HG03521 (cell line): ENCODE measurements around the gene HIRIP3.
A peak's percentile ranks its signal among the peaks of the same experiment; 100 is the strongest.
"Not testable (repeated sequence)": the region's sequence is repeated elsewhere in the genome, so short reads cannot be mapped to it uniquely, and the experiment has no call there.

Source experiments
- ATAC-seq: cut with Tn5 transposase; IDR thresholded peaks from one replicate; pipeline ENCODE4 v1.9.1; 2021; ENCODE audit warnings: mild to moderate bottlenecking, moderate library complexity; ENCODE audit not compliant: unreplicated experiment

HIRIP3 gene

DNA sequence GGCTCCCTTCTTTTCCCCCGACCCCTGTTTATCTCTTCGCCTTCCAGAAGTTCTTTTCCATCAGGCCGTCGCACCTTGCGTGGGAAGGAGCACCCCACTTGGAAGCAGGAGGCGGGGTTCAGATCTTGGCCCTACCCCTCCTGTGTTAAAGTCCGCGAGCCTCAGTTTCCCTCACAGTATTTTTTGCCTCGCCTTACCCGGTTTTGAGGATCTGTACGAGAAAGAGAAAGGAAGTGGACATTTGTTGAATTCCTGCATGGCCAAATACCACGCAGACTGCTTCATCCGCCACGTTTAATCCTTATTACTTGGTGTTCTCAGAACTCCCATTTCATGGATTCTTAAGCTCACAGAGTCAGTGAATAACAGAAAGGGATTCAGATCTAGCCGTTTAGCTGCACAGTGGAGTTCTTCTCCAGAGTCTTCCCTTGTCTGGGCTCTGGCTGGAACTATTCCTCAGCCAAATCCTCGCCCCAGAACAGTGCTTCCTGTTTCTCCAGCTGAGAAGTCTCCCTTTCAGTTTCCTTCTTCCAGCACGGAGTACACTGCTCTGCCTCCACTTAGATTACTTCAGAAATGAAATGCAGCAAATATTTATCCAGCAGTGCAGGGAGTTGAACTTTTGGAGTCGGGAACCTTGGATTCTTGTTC, 32.9 kb downstream of the HIRIP3 start:
- ATAC-seq, result no peak

DNA sequence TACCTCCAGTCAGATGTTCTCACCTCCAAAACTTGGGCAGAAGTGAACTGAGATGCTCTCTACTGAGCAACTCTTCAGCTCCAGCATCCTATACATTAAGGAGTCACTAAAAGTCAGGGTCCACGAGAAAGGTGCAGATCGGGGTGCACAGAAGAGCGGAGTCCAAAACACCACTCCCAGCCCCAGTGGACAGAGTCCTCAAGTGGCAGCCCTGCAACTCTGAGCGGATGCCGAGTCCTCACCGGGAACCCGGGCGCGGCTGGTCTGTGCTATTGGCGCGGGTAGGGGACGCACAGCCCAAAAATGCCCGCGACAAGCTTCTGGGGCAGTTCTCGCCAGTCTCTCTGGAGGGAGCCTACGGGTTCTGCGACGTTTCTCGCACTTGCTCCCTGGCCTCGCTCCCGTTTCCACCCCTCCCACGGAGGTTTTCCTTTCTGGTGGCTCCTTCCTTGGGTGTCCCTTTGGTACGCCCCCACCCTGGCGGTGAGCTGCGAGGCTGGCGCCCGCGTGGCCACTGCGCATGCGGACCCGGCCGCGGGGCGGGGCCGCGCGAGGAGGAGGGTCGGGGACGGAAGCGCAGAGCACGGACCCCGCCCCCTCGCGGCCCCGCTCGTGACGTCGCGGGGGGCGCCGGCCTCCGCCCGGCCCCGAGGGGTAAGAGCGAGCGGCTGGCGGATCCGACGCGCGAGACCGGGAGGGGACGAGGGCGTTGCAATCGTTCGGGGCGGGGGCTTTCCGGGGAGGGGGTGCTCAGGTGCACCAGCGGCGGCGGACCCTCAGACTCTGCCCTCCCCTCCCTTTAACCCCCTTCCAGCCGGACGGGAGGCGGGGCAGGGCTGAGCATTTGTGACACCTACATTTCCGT, 33.7 kb downstream of the HIRIP3 start, which contains the start of gene TMEM219:
Gene TMEM219, plus strand, starts transcription at position 601 of the 865 bp plus-strand sequence. CDS start 1,065 bp downstream, outside the sequence.
- ATAC-seq, result peak; percentile 90

- no peak for ATAC-seq
These were observed 34.3 kb downstream of the HIRIP3 start for GRCh38 chr16:29961127-29961478.

DNA sequence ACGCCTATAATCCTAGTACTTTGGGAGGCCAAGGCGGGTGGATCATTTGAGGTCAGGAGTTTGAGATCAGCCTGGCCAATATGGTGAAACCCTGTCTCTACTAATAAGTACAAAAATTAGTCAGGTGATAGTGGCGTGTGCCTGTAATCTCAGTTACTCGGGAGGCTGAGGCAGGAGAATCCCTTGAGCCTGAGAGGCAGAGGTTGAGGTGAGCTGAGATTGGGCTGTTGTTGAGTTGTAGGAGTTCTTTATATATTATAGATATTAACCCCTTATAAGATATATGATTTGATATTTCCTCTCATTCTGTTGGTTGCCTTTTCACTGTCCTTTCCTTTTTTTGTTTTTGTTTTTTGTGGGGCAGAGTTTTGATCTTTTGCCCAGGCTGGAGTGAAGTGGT, 35.6 kb downstream of the HIRIP3 start:
- not testable (repeated sequence) for ATAC-seq

- no peak for ATAC-seq
These were observed 36.1 kb downstream of the HIRIP3 start for GRCh38 chr16:29959293-29959692.

DNA sequence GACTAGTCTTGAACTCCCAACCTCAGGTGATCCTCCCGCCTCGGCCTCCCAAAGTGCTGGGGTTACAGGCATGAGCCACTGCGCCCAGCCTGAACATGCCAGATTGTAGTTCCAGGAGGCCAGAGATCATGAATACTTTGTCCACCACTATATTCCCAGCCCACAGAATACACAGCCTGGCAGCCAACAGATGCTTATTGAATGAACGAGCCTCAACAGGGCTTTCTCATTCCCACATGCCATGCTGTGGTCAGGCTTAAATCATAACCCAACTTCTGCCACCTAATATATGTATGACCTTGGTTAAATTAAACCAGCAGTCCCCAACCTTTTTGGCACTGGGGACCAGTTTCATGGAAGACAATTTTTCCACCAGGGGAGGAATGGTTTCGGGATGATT, 36.7 kb downstream of the HIRIP3 start:
- ATAC-seq, result no peak

- ATAC-seq, result no peak
These were observed 43.6 kb downstream of the HIRIP3 start for GRCh38 chr16:29951625-29952365.

DNA sequence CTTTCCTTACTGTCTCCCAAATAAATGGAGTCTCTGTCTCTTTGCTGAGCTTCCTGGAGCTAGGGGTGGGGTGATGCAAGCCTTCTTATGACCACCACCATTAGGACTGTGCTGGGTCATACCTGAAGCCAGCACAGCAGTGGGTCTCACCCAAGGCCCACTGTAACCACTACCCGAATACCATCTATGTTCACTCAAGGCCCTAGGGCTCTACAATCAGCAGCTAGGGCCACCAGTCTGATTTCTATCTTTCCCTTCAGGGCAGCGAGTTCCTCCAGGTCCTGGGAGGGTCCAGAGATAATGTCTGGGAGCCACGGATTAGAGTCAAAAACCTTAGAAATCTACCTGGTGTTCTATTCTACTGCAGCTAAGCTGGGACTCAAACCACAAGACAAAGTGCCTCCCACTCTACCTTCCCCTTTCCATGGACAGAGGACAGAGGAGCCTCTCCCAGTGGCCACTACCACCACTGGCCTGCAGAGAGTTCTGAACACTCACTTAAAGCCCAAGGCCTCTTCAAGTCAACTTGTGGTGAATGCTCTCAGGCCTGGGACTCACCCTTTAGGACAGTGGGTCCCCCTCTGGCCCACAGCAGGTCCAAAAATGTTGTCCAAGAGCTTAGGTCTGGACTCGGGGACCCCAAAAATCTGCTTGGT, 44.5 kb downstream of the HIRIP3 start:
- no peak for ATAC-seq

DNA sequence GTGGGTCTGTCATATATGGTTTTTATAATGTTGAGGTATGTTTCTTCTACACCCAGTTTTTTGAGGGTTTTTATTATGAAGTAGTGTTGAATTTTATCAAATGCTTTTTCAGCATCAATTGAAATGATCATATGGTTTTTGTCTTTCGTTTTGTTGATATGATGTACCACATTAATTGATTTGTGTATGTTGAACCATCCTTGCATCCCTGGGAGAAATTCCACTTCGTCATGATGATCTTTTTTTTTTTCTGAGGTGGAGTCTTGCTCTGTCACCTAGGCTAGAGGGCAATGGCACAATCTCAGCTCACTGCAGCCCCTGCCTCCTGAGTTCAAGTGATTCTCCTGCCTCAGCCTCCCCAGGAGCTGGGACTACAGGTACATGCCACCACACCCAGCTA, 47.5 kb downstream of the HIRIP3 start:
- ATAC-seq, result no peak

DNA sequence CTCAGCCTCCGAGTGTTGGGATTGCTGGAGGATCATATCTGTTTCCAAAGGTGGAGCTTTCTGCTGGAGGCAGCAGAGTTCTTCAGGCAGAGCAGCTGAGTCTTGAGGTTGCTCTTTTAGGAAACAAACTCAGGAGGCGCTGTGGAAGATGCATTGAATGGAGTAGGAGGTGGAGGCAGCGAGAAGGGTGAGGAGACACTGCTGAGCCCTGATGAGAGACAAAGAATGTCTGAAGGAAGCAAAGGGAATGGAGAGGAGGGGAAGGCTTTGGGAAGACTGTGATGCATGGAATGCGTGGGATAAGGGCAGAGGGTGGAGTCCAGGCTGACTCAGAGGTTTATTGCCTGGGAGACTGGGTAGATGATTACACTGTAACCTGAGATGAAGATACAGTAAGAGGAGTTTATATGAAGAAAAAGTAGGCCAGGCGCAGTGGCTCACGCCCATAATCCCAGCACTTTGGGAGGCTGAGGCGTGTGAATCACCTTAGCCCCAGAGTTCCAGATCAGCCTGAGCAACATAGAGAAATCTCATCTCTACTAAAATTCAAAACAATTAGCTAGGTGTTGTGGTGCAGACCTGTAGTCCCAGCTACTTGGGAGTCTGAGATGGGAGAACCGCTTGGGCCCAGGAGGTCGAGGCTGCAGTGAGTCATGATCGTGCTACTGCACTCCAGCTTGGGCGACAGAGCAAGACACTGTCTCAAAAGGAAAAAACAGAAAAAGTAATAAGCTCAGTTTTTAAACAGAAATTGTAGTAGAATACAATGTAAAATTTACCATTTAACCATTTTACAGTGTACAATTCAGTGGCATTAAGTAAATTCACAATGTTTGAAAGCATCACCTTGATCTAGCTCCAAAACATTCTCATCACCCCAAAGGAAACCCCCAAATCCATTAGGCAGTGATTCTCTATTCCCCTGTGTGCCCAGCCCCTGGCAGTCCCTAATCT, 51.3 kb downstream of the HIRIP3 start:
- no peak for ATAC-seq
